Measurements from ENCODE around the gene HPCAL4.

Gene HPCAL4

GRCh38 chr1:39738622-39739366 lies 47.6 kb upstream of the HPCAL4 start, which contains the start of gene PPIE (continued):
- no peak for TF ChIP-seq ZNF555 (tag by site-specific recombination; conservative IDR thresholded peaks at IDR 0.05)
- TF ChIP-seq ZNF610 (tag by site-specific recombination; IDR thresholded peaks at IDR 0.05; ENCODE audit: borderline replicate concordance), result no peak
- TF ChIP-seq SCRT1 (tag by site-specific recombination; IDR thresholded peaks at IDR 0.05; ENCODE audit: borderline replicate concordance), result no peak
- TF ChIP-seq ZNF211 (tag by site-specific recombination; IDR thresholded peaks at IDR 0.05; ENCODE audit: low read depth), result no peak
- TF ChIP-seq, protein P1, sequence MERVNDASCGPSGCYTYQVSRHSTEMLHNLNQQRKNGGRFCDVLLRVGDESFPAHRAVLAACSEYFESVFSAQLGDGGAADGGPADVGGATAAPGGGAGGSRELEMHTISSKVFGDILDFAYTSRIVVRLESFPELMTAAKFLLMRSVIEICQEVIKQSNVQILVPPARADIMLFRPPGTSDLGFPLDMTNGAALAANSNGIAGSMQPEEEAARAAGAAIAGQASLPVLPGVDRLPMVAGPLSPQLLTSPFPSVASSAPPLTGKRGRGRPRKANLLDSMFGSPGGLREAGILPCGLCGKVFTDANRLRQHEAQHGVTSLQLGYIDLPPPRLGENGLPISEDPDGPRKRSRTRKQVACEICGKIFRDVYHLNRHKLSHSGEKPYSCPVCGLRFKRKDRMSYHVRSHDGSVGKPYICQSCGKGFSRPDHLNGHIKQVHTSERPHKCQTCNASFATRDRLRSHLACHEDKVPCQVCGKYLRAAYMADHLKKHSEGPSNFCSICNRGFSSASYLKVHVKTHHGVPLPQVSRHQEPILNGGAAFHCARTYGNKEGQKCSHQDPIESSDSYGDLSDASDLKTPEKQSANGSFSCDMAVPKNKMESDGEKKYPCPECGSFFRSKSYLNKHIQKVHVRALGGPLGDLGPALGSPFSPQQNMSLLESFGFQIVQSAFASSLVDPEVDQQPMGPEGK (tag by site-specific recombination; IDR thresholded peaks at IDR 0.05), result peak; percentile 58; the same call in 1 of the 2 replicates
- TF ChIP-seq ZNF157 (tag by site-specific recombination; IDR thresholded peaks at IDR 0.05), result no peak
- peak; percentile 91 for TF ChIP-seq ZBTB11 (tag by site-specific recombination; conservative IDR thresholded peaks at IDR 0.05; ENCODE audit: low read depth)
- TF ChIP-seq SP7 (tag by site-specific recombination; IDR thresholded peaks at IDR 0.05), result peak; percentile 68
- TF ChIP-seq ZSCAN23 (tag by site-specific recombination; IDR thresholded peaks at IDR 0.05), result 0 out of 2 replicates have a peak, but pooled peaks have one; percentile 53
- TF ChIP-seq GLIS1 (tag by site-specific recombination; IDR thresholded peaks at IDR 0.05), result peak; percentile 93
- no peak for TF ChIP-seq ZNF148 (tag by site-specific recombination; IDR thresholded peaks at IDR 0.05; ENCODE audit: borderline replicate concordance)
- no peak for TF ChIP-seq ZNF140 (tag by site-specific recombination; IDR thresholded peaks at IDR 0.05)
- no peak for TF ChIP-seq MZF1 (tag by site-specific recombination; IDR thresholded peaks at IDR 0.05; ENCODE audit: borderline replicate concordance)
- TF ChIP-seq, protein P2, sequence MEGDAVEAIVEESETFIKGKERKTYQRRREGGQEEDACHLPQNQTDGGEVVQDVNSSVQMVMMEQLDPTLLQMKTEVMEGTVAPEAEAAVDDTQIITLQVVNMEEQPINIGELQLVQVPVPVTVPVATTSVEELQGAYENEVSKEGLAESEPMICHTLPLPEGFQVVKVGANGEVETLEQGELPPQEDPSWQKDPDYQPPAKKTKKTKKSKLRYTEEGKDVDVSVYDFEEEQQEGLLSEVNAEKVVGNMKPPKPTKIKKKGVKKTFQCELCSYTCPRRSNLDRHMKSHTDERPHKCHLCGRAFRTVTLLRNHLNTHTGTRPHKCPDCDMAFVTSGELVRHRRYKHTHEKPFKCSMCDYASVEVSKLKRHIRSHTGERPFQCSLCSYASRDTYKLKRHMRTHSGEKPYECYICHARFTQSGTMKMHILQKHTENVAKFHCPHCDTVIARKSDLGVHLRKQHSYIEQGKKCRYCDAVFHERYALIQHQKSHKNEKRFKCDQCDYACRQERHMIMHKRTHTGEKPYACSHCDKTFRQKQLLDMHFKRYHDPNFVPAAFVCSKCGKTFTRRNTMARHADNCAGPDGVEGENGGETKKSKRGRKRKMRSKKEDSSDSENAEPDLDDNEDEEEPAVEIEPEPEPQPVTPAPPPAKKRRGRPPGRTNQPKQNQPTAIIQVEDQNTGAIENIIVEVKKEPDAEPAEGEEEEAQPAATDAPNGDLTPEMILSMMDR (tag by site-specific recombination; IDR thresholded peaks at IDR 0.05), result no peak
- TF ChIP-seq MEIS1 (CRISPR knock-in tag; IDR thresholded peaks at IDR 0.05; ENCODE audit: borderline replicate concordance), result no peak
- TF ChIP-seq KLF9 (tag by site-specific recombination; IDR thresholded peaks at IDR 0.05; ENCODE audit: low read depth), result peak; percentile 77
- peak; percentile 55 for TF ChIP-seq ZNF335 (tag by site-specific recombination; conservative IDR thresholded peaks at IDR 0.05)
- no peak for TF ChIP-seq OSR2 (tag by site-specific recombination; IDR thresholded peaks at IDR 0.05)
- no peak for TF ChIP-seq KLF1 (tag by site-specific recombination; IDR thresholded peaks at IDR 0.05)
- no peak for TF ChIP-seq ZNF600 (tag by site-specific recombination; IDR thresholded peaks at IDR 0.05)
- no peak for TF ChIP-seq ZBTB17 (tag by site-specific recombination; IDR thresholded peaks at IDR 0.05)
- no peak for TF ChIP-seq FEZF1 (tag by site-specific recombination; IDR thresholded peaks at IDR 0.05)
- no peak for TF ChIP-seq BCL11B (tag by site-specific recombination; IDR thresholded peaks at IDR 0.05; ENCODE audit: low read depth)
- TF ChIP-seq ZFP3 (tag by site-specific recombination; IDR thresholded peaks at IDR 0.05; ENCODE audit: low read depth), result no peak
- no peak for TF ChIP-seq ZNF404 (tag by site-specific recombination; IDR thresholded peaks at IDR 0.05)
- TF ChIP-seq ZNF341 (tag by site-specific recombination; IDR thresholded peaks at IDR 0.05; ENCODE audit: low read depth), result no peak
- peak; percentile 20; the same call in 1 of the 2 replicates for TF ChIP-seq ZBTB8A (tag by site-specific recombination; IDR thresholded peaks at IDR 0.05)
- TF ChIP-seq, protein P3, sequence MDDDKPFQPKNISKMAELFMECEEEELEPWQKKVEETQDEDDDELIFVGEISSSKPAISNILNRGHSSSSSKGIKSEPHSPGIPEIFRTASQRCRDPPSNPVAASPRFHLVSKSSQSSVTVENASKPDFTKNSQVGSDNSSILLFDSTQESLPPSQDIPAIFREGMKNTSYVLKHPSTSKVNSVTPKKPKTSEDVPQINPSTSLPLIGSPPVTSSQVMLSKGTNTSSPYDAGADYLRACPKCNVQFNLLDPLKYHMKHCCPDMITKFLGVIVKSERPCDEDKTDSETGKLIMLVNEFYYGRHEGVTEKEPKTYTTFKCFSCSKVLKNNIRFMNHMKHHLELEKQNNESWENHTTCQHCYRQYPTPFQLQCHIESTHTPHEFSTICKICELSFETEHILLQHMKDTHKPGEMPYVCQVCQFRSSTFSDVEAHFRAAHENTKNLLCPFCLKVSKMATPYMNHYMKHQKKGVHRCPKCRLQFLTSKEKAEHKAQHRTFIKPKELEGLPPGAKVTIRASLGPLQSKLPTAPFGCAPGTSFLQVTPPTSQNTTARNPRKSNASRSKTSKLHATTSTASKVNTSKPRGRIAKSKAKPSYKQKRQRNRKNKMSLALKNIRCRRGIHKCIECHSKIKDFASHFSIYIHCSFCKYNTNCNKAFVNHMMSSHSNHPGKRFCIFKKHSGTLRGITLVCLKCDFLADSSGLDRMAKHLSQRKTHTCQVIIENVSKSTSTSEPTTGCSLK (tag by site-specific recombination; IDR thresholded peaks at IDR 0.05), result no peak
- TF ChIP-seq ZNF16 (tag by site-specific recombination; IDR thresholded peaks at IDR 0.05; ENCODE audit: low read depth), result no peak

Data from HEK293 (cell line).